ENCODE data around the gene RXRA. TPM values are rescaled to one million over a fixed set of nuclear protein-coding genes. Genes with fewer than 3 reads are reported as not detected.

The RXRA gene
- total RNA-seq, 3 donors from 2014 or later: 31.0 to 63.0 (median 31.5) TPM

Other genes with a start within 250 kb of the RXRA start
- 10 to 100 TPM; 16.0 to 17.7 (median 17.4) TPM for gene WDR5, start 190.4 kb upstream of the RXRA start, total RNA-seq
- gene RNU6ATAC, start 161.9 kb upstream of the RXRA start, total RNA-seq: not detected